ENCODE data around the gene SH2D7.

Gene SH2D7

DNA sequence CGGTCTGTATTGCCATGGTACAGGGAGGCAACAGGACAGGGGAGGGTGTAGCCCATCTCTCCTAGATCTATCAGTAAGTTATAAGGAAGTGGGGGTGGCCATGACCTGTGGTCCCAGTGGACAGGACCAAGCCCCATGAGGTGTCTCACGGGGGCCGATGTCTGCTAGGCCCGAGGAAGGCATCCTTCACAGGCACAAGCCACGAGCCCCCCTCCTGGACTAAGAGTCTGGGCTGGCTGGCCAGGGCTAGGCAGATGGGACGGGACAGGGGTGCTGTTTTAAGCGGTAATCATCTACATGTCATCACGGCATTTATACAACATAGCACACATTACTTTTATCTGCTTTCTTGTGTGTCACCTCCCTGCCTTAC is 12.3 kb upstream of the SH2D7 start:
- TF ChIP-seq, protein P1, sequence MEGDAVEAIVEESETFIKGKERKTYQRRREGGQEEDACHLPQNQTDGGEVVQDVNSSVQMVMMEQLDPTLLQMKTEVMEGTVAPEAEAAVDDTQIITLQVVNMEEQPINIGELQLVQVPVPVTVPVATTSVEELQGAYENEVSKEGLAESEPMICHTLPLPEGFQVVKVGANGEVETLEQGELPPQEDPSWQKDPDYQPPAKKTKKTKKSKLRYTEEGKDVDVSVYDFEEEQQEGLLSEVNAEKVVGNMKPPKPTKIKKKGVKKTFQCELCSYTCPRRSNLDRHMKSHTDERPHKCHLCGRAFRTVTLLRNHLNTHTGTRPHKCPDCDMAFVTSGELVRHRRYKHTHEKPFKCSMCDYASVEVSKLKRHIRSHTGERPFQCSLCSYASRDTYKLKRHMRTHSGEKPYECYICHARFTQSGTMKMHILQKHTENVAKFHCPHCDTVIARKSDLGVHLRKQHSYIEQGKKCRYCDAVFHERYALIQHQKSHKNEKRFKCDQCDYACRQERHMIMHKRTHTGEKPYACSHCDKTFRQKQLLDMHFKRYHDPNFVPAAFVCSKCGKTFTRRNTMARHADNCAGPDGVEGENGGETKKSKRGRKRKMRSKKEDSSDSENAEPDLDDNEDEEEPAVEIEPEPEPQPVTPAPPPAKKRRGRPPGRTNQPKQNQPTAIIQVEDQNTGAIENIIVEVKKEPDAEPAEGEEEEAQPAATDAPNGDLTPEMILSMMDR (IDR thresholded peaks at IDR 0.05; ENCODE audit: extremely low read depth, missing control alignments): no peak
- DNase-seq (ENCODE audit: low spot score): no peak

DNA sequence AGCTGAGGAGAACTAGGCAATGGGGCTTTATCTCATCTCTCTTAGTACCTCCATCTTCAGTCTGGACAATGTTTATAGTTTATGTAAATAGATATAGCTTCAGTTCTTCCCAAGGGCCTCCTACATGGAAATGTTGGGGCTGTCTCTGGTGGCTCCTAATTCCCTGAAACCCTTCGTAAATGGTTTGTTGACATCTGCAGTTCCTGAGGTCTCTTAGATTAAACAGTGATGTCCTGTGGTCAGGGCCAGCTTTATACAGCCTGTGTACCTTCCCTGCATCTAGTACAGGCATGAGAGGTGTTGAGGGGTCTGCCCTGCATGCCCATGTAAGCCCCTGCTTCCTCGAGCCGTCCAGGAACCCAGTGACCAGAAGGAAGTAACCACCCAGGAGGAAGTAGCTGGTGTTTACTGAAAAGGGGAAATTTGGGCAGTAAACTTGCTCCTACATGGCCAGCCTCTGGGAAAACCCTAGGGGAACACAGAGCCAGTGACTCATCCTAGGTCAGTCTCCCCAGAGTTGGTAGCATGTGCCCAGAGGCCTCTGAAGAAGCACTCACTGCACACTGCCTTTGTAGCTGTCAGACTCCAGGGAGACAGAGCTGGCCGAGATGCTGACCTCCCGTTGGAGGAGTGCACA is 10.1 kb upstream of the SH2D7 start:
- DNase-seq (ENCODE audit: low spot score): no peak
- TF ChIP-seq, protein P1 (IDR thresholded peaks at IDR 0.05; ENCODE audit: extremely low read depth, missing control alignments): no peak

DNA sequence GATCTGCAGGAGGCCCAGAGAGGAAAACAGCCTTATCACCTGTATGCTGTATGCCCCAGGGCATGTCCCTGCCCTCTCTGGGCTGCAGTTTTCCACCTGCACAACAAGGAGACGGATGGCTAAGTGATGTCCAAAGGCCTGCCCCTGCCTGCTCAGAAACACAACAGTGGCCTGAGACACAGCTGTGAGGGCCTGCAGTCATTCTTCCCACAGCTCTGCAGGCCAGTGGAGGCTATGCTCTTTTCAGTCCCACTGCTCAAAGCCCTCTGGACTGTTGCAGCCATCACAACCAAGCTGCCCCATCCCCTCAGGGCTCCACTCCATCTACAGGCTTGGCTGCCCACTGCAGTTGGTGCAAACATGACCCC is 9.6 kb upstream of the SH2D7 start:
- no peak for DNase-seq (ENCODE audit: low spot score)
- TF ChIP-seq, protein P1 (IDR thresholded peaks at IDR 0.05; ENCODE audit: extremely low read depth, missing control alignments): no peak

DNA sequence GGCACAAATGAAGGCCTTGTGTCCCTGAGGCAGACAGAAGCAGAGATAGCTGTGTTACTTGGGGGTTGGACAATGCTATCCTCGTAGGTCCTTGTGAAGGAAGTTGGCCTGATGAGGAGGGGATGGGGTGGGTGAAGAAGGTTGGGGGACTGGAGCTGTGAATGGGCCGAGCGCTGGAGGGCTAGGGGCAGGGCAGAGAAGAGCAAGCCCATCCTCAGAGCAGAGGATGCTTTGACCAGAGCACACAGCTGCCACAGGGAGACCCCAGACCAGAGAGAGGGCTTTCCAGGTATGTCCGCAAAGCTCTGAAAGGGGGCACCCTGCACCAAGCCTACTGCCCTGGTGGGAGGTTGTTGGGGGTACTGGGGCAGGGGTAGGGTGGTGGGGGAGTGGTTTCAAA is 9.2 kb upstream of the SH2D7 start:
- DNase-seq (ENCODE audit: low spot score): no peak
- TF ChIP-seq, protein P1 (IDR thresholded peaks at IDR 0.05; ENCODE audit: extremely low read depth, missing control alignments): no peak

DNA sequence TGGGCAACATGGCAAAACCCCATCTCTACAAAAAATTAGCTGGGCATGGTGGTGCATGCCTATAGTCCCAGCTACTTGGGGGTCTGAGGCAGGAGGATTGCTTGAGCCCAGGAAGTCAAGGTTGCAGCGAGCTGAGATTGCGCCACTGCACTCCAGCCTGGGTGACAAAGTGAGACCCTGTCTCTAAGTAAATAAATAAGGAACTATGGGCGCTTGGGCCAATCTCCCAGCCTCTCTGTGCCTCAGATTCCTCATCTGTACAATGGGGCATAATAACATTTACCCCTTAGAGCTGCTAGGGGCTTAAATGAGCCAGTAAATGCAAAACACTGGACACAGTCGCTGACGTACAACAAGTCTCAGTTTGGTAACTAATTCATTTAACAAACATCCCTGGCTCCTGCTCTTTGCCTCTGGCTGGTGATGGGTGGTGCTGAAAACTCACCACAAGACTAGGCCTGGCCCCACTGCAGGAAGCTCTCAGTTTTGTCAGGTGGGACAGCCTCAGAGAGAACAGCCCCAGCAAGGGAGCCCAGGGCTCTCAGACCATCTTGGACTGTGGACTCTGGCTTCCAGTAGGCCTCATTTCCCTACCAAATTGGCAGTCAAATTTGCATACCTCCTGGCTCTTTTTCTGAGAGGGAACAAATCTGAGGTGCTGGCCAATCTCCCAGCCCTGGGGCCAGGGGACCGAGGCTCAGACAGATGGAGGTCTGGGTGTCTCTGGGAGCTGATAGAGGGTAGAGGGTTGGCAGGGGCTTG is 8.5 kb upstream of the SH2D7 start:
- peak; percentile 37 for DNase-seq (ENCODE audit: low spot score)
- TF ChIP-seq, protein P1 (IDR thresholded peaks at IDR 0.05; ENCODE audit: extremely low read depth, missing control alignments): no peak

DNA sequence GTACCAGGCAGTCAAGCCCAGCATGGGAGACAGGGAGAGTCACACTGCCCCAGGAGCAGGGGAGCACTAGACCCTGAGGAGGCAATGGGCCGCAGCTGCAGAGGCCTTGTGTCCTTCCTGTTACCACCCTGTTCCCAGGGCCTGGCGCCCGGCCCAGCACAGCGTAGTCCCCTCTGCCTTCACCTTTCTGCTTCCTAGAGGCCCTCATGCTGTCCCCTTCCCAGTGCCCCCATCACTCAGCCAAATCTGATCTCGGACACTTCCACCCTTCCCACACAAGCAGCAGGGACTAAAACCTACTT is 8.0 kb upstream of the SH2D7 start:
- no peak for DNase-seq (ENCODE audit: low spot score)
- TF ChIP-seq, protein P1 (IDR thresholded peaks at IDR 0.05; ENCODE audit: extremely low read depth, missing control alignments): no peak

DNA sequence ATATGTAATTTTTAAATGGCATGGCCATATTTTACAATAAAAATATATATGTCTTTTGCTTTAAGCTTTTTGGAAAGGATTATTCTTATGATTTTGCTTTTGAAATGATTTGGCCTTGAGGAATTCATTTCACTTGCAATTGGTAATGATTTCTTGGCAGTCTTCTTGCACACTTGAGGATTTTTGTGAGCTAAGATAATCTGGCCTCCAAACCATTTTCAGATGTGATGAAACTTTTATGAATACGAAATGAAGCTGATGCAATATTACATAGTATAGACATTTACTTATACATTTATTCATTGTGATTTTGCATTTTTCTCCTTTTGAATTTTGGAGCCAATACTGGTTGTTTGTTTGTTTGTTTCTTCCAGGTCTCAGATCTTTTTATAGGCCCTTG is 6.4 kb upstream of the SH2D7 start:
- TF ChIP-seq, protein P1 (IDR thresholded peaks at IDR 0.05; ENCODE audit: extremely low read depth, missing control alignments): no peak
- no peak for DNase-seq (ENCODE audit: low spot score)

Data from GM20000 (cell line).